Panc1 (cell line): ENCODE data around the gene MRPL4. TPM values are rescaled to one million over a fixed set of nuclear protein-coding genes. Genes with fewer than 3 reads are reported as not detected.

Source experiments
- ATAC-seq: fragments of 200-7000 bp; cut with Tn5 transposase; 2 replicates; pipeline ENCODE4 v1.9.1; 2020; ENCODE audit warnings: mild to moderate bottlenecking, moderate library complexity
- BruUV-seq: library from RNA; stranded (reverse); fragments of 400-500 nt; replicated peaks from 2 replicates; lab custom pipeline; 2021; lab: Mats Ljungman, UMichigan
- CTCF ChIA-PET: fragments of 300-600 bp; sonication (Branson Sonifier 250); formaldehyde crosslinking; loops from one replicate; lab custom pipeline; 2022; ENCODE audit warnings: antibody characterized with exemption; lab: Charles Lee
- POLR2A ChIA-PET: fragments of 300-600 bp; sonication (Branson Sonifier 250); formaldehyde crosslinking; loops from one replicate; lab custom pipeline; 2022; ENCODE audit warnings: antibody characterized with exemption; lab: Charles Lee
- DNase-seq: peaks from one replicate; pipeline ENCODE4 v3.0.0-alpha.2; 2010; ENCODE audit warnings: low read depth, low spot score
- H3K27ac ChIP-seq: 2 replicates; pipeline ENCODE4 v1.5.1; 2011; ENCODE audit warnings: mild to moderate bottlenecking, low read length, inconsistent platforms
- H3K27me3 ChIP-seq: fragments of 200-500 bp; sonication (Bioruptor generic); 2 replicates; pipeline ENCODE4 v1.6.0; 2014; ENCODE audit warnings: low read length, inconsistent platforms; ENCODE audit not compliant: control insufficient read depth, insufficient read depth
- H3K36me3 ChIP-seq: fragments of 200-500 bp; sonication (Bioruptor generic); 2 replicates; pipeline ENCODE4 v1.5.1; 2014; ENCODE audit warnings: inconsistent platforms, mild to moderate bottlenecking, low read length, moderate library complexity; ENCODE audit not compliant: control insufficient read depth, insufficient read depth
- H3K4me1 ChIP-seq: 2 replicates; pipeline ENCODE4 v1.5.1; 2011; ENCODE audit warnings: inconsistent platforms, mild to moderate bottlenecking, low read length, moderate library complexity; ENCODE audit not compliant: control insufficient read depth, insufficient read depth
- H3K4me3 ChIP-seq, 2 experiments: 2 replicates each; pipeline ENCODE4 v1.5.1; 2011 to 2012; ENCODE audit warnings: low read depth in 2 of 2, low read length in 2 of 2, mild to moderate bottlenecking in 2 of 2, inconsistent platforms in 1 of 2, moderate library complexity in 1 of 2
- H3K9me3 ChIP-seq: fragments of 200-500 bp; sonication (Bioruptor generic); 2 replicates; pipeline ENCODE4 v1.5.1; 2014; ENCODE audit warnings: low read depth, mild to moderate bottlenecking, inconsistent platforms, low read length, moderate library complexity; ENCODE audit not compliant: control insufficient read depth, insufficient read depth
- POLR2AphosphoS5 ChIP-seq: IDR thresholded peaks from 2 replicates; pipeline ENCODE4 v1.6.1; 2012; ENCODE audit warnings: mild to moderate bottlenecking, low read depth, low read length, moderate library complexity
- SIN3A ChIP-seq: IDR thresholded peaks from 2 replicates; pipeline ENCODE4 v1.6.1; 2012; ENCODE audit warnings: low read depth, mild to moderate bottlenecking, low read length, moderate library complexity, borderline replicate concordance; ENCODE audit not compliant: insufficient read depth
- TCF7L2 ChIP-seq: IDR thresholded peaks from 2 replicates; pipeline ENCODE4 v1.6.1; 2011; ENCODE audit warnings: mild to moderate bottlenecking, low read depth, low read length, inconsistent platforms
- in situ Hi-C: cut with HindIII; loops from 2 replicates; pipeline ENCODE4 v1.10.0; 2016; ENCODE audit warnings: low sequenced_read_pairs, low pct_unique_long_range_greater_than_20kb
- intact Hi-C: fragments of 100-400 bp; cut with micrococcal nuclease; formaldehyde crosslinking; loops from one replicate; pipeline ENCODE4 v1.10.0; 2022; ENCODE audit not compliant: unreplicated experiment
- total RNA-seq: library from RNA; stranded (reverse); gene quantifications from one replicate; pipeline ENCODE4 v1.2.1, GENCODE V29; 2021; ENCODE audit not compliant: unreplicated experiment
- TF ChIP-seq, protein P1 (sequence below), 2 experiments: IDR thresholded peaks; 2 replicates each; pipeline ENCODE4 v1.6.1; 2011 to 2012; ENCODE audit warnings: low read depth in 2 of 2, control low read depth in 1 of 2, low read length in 1 of 2, mild to moderate bottlenecking in 1 of 2, moderate library complexity in 1 of 2; ENCODE audit not compliant: insufficient read depth in 1 of 2
- TF ChIP-seq, protein P2 (sequence below): fragments of 450-650 bp; IDR thresholded peaks from 2 replicates; pipeline ENCODE4 v1.5.1; 2017; ENCODE audit warnings: mild to moderate bottlenecking

The MRPL4 gene
- total RNA-seq, 1 experiment from 2014 or later = 62.8 TPM

DNA sequence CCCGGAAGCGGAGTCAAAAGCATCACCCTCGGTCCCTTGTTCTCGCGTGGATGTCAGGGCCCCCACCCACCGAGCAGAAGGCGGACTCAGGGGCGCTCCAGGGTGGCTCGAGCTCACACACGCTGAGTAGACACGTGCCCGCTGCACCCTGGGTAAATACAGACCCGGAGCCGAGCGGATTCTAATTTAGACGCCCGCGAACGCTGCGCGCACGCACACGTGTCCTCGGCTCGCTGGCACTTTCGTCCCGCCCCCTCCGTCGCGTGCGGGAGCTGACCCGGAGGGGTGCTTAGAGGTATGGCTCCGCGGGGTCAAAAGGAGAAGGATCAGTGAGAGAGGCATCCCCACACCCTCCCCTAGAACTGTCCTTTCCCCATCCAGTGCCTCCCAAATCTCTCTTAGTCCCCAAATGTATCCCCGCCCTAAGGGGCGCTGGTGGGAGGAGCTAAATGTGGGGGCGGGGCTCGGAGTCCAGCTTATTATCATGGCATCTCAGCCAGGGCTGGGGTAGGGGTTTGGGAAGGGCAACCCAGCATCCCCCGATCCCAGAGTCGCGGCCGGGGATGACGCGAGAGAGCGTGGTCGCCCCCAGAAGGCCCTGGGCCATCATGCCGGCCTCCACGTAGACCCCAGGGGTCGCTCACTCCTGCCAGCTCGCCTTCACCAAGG lies 37.3 kb downstream of the MRPL4 start:
- Histone ChIP-seq H3K36me3 (no peaks in the 10 kb centered on the region), H3K27me3 (no peaks in the 10 kb centered on the region), H3K4me3 (peak overlapping the region; percentile 53 to 79), H3K9me3 (no peaks in the 10 kb centered on the region), H3K4me1 (peaks cover 14% of the 10 kb centered on the region; the same call in 1 of the 2 replicates), H3K27ac (peak overlapping the region; percentile 75)
- in situ Hi-C loops = no loop called here
- BruUV-seq = no TSS peak
- TF ChIP-seq POLR2AphosphoS5 (peak; percentile 41; the same call in 1 of the 2 replicates), SIN3A (no peak), TCF7L2 (no peak)
- TF ChIP-seq, protein P1, sequence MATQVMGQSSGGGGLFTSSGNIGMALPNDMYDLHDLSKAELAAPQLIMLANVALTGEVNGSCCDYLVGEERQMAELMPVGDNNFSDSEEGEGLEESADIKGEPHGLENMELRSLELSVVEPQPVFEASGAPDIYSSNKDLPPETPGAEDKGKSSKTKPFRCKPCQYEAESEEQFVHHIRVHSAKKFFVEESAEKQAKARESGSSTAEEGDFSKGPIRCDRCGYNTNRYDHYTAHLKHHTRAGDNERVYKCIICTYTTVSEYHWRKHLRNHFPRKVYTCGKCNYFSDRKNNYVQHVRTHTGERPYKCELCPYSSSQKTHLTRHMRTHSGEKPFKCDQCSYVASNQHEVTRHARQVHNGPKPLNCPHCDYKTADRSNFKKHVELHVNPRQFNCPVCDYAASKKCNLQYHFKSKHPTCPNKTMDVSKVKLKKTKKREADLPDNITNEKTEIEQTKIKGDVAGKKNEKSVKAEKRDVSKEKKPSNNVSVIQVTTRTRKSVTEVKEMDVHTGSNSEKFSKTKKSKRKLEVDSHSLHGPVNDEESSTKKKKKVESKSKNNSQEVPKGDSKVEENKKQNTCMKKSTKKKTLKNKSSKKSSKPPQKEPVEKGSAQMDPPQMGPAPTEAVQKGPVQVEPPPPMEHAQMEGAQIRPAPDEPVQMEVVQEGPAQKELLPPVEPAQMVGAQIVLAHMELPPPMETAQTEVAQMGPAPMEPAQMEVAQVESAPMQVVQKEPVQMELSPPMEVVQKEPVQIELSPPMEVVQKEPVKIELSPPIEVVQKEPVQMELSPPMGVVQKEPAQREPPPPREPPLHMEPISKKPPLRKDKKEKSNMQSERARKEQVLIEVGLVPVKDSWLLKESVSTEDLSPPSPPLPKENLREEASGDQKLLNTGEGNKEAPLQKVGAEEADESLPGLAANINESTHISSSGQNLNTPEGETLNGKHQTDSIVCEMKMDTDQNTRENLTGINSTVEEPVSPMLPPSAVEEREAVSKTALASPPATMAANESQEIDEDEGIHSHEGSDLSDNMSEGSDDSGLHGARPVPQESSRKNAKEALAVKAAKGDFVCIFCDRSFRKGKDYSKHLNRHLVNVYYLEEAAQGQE (IDR thresholded peaks at IDR 0.05; ENCODE audit: insufficient read depth in 1 of 2, low read depth in 2 of 2, low read length in 1 of 2) = no peak
- ChIA-PET POLR2A (interaction anchor here (0.5 to 2.6 kb wide), 4 partner anchors 18 to 108 kb away, joined by 3 to 12 read pairs (median 8); partner anchors contain the start of gene ICAM1), CTCF (interaction anchor here (0.7 to 1.3 kb wide), 4 partner anchors 20 to 99 kb away, joined by 4 to 6 read pairs (median 4); no protein-coding TSS in a partner anchor)
- DNase-seq = no peak
- intact Hi-C loops = no loop called here
- peak; percentile 48 for ATAC-seq

DNA sequence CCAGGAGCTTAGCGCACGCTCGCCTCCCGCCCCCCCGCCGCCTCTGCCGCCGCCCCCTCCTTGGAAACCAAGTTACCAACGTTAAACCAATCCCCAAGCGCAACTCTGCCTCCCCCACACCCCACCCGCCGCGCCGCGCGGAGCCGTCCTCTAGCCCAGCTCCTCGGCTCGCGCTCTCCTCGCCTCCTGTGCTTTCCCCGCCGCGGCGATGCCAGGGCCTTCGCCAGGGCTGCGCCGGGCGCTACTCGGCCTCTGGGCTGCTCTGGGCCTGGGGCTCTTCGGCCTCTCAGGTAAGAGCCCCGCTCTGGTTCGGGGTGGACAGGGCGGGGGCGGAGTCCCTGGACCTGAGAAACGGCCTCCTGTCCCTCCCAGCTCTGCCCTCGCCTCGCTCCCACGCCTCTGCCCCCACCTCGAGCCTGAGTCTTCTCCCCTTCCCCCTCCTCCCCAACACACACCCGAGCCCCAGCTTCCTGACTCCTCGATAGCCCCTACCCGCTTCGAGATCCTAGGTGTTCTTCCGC lies 37.9 kb downstream of the MRPL4 start, which contains the start of gene ICAM5:
Gene ICAM5 (plus strand): TSS at position 117 of the 521 bp plus-strand sequence. CDS start 92 bp downstream, at position 209.
- TF ChIP-seq, protein P1 (IDR thresholded peaks at IDR 0.05; ENCODE audit: insufficient read depth in 1 of 2, low read depth in 2 of 2, low read length in 1 of 2) = no peak
- TF ChIP-seq SIN3A = no peak
- no peak for TF ChIP-seq TCF7L2
- no peak for TF ChIP-seq POLR2AphosphoS5
- TF ChIP-seq, protein P2, sequence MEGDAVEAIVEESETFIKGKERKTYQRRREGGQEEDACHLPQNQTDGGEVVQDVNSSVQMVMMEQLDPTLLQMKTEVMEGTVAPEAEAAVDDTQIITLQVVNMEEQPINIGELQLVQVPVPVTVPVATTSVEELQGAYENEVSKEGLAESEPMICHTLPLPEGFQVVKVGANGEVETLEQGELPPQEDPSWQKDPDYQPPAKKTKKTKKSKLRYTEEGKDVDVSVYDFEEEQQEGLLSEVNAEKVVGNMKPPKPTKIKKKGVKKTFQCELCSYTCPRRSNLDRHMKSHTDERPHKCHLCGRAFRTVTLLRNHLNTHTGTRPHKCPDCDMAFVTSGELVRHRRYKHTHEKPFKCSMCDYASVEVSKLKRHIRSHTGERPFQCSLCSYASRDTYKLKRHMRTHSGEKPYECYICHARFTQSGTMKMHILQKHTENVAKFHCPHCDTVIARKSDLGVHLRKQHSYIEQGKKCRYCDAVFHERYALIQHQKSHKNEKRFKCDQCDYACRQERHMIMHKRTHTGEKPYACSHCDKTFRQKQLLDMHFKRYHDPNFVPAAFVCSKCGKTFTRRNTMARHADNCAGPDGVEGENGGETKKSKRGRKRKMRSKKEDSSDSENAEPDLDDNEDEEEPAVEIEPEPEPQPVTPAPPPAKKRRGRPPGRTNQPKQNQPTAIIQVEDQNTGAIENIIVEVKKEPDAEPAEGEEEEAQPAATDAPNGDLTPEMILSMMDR = no peak
- Histone ChIP-seq H3K27ac (peak within 1 kb of the TSS; percentile 79), H3K4me3 (peak within 1 kb of the TSS; percentile 53 to 79), H3K36me3 (no peaks in the 10 kb centered on the region), H3K9me3 (no peaks in the 10 kb centered on the region), H3K27me3 (no peaks in the 10 kb centered on the region), H3K4me1 (peaks cover 14% of the 10 kb centered on the region; the same call in 1 of the 2 replicates)
- ChIA-PET POLR2A (interaction anchor here (0.5 to 2.6 kb wide), 4 partner anchors 19 to 108 kb away, joined by 3 to 12 read pairs (median 8); partner anchors contain the start of gene ICAM1), CTCF (interaction anchor here (0.7 to 0.9 kb wide), 3 partner anchors 20 to 98 kb away, joined by 4 to 6 read pairs (median 5); no protein-coding TSS in a partner anchor)
- intact Hi-C loops (no loop called here), in situ Hi-C loops (no loop called here)
- DNase-seq (no peak), ATAC-seq (peak; percentile 28)
- no TSS peak for BruUV-seq
